CD1c-positive myeloid dendritic cell (primary cell): ENCODE data around the gene BDKRB1.

Experiments
- DNase-seq: peaks from one replicate; pipeline ENCODE4 v3.0.0-alpha.2; 2016; ENCODE audit errors: extremely low spot score

The BDKRB1 gene

GRCh38 chr14:96255501-96256366 lies at the start of gene BDKRB1:
Gene BDKRB1 (plus strand): TSS chr14:96256210. CDS start chr14:96263683, 7,473 bp downstream.
- DNase-seq = no peak

GRCh38 chr14:96206461-96206860 lies 49.5 kb upstream of the BDKRB1 start:
- DNase-seq = no peak

- DNase-seq = no peak
Observed at GRCh38 chr14:96207686-96208085, 48.3 kb upstream of the BDKRB1 start.

- no peak for DNase-seq
Observed at GRCh38 chr14:96208739-96209138, 47.3 kb upstream of the BDKRB1 start.

- no peak for DNase-seq
Observed at GRCh38 chr14:96212140-96212539, 43.9 kb upstream of the BDKRB1 start.

GRCh38 chr14:96212896-96213295 lies 43.1 kb upstream of the BDKRB1 start:
- no peak for DNase-seq

- no peak for DNase-seq
Observed at GRCh38 chr14:96213871-96214465, 42.0 kb upstream of the BDKRB1 start.

- no peak for DNase-seq
Observed at GRCh38 chr14:96214793-96215192, 41.2 kb upstream of the BDKRB1 start.

- no peak for DNase-seq
Observed at GRCh38 chr14:96215452-96216244, 40.4 kb upstream of the BDKRB1 start.

GRCh38 chr14:96216627-96217026 lies 39.4 kb upstream of the BDKRB1 start:
- no peak for DNase-seq

- no peak for DNase-seq
Observed at GRCh38 chr14:96217376-96217913, 38.6 kb upstream of the BDKRB1 start.

- DNase-seq = no peak
Observed at GRCh38 chr14:96221109-96221650, 34.8 kb upstream of the BDKRB1 start.

GRCh38 chr14:96221841-96222240 lies 34.2 kb upstream of the BDKRB1 start:
- no peak for DNase-seq

- DNase-seq = no peak
Observed at GRCh38 chr14:96224480-96225096, 31.4 kb upstream of the BDKRB1 start.

- no peak for DNase-seq
Observed at GRCh38 chr14:96225213-96225612, 30.8 kb upstream of the BDKRB1 start.

- DNase-seq = no peak
Observed at GRCh38 chr14:96225745-96226151, 30.3 kb upstream of the BDKRB1 start.

GRCh38 chr14:96227428-96227827 lies 28.6 kb upstream of the BDKRB1 start:
- no peak for DNase-seq

GRCh38 chr14:96229315-96229714 lies 26.7 kb upstream of the BDKRB1 start:
- DNase-seq = no peak

- DNase-seq = no peak
Observed at GRCh38 chr14:96231056-96231455, 25.0 kb upstream of the BDKRB1 start.

- DNase-seq = no peak
Observed at GRCh38 chr14:96231526-96232130, 24.4 kb upstream of the BDKRB1 start.

GRCh38 chr14:96232506-96232905 lies 23.5 kb upstream of the BDKRB1 start:
- DNase-seq = no peak
